Measurements from ENCODE around the gene PARD3.

Gene PARD3

GRCh38 chr10:34351161-34351560, 463.9 kb downstream of the PARD3 start:
- CTCF ChIA-PET, result interaction anchor here (0.7 kb wide), 1 partner anchor 9 kb away, joined by 3 read pairs; no protein-coding TSS in a partner anchor
- no peak for DNase-seq (ENCODE audit: extremely low spot score)
- POLR2A ChIA-PET, result no interaction called here
- no peak for TF ChIP-seq CTCF (IDR thresholded peaks at IDR 0.05; ENCODE audit: control extremely low read depth, extremely low read depth, low read depth, missing control alignments)

GRCh38 chr10:34348917-34349485, 466.1 kb downstream of the PARD3 start:
- POLR2A ChIA-PET, result no interaction called here
- no peak for TF ChIP-seq CTCF (IDR thresholded peaks at IDR 0.05; ENCODE audit: control extremely low read depth, extremely low read depth, low read depth, missing control alignments)
- CTCF ChIA-PET, result no interaction called here
- no peak for DNase-seq (ENCODE audit: extremely low spot score)

DNA sequence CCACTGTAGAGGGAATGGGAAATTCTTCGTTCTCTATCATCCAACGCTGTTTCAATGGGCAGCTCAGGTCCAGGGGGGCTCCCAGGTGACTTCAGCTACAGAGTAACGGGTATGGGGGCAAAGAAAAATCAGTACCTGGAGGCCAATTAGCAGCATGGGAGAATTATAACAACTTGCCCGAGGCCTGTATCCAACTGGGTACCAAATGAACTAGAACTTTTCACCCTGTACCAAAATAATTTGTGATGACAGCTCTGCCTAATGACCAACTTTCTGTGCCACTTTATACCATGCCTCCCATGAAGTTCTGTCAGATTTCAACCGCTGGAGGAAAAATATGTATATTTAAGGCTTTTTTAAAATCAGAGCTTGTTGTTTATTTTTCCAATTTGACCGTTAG, 467.1 kb downstream of the PARD3 start:
- DNase-seq (ENCODE audit: extremely low spot score), result no peak
- ChIA-PET CTCF (interaction anchor here (1.2 kb wide), 2 partner anchors 13 to 35 kb away, joined by 3 read pairs; no protein-coding TSS in a partner anchor), POLR2A (no interaction called here)
- no peak for TF ChIP-seq CTCF (IDR thresholded peaks at IDR 0.05; ENCODE audit: control extremely low read depth, extremely low read depth, low read depth, missing control alignments)

- CTCF ChIA-PET, result interaction anchor here (0.9 to 1.2 kb wide), 3 partner anchors 9 to 36 kb away, joined by 3 read pairs; no protein-coding TSS in a partner anchor
- no peak for TF ChIP-seq CTCF (IDR thresholded peaks at IDR 0.05; ENCODE audit: control extremely low read depth, extremely low read depth, low read depth, missing control alignments)
- POLR2A ChIA-PET, result no interaction called here
- DNase-seq (ENCODE audit: extremely low spot score), result no peak
These were observed 468.0 kb downstream of the PARD3 start for GRCh38 chr10:34347131-34347530.

- TF ChIP-seq CTCF (IDR thresholded peaks at IDR 0.05; ENCODE audit: control extremely low read depth, extremely low read depth, low read depth, missing control alignments), result no peak
- CTCF ChIA-PET, result interaction anchor here (0.9 kb wide), 1 partner anchor 8 kb away, joined by 3 read pairs; no protein-coding TSS in a partner anchor
- DNase-seq (ENCODE audit: extremely low spot score), result no peak
- POLR2A ChIA-PET, result no interaction called here
These were observed 468.5 kb downstream of the PARD3 start for GRCh38 chr10:34346516-34347100.

DNA sequence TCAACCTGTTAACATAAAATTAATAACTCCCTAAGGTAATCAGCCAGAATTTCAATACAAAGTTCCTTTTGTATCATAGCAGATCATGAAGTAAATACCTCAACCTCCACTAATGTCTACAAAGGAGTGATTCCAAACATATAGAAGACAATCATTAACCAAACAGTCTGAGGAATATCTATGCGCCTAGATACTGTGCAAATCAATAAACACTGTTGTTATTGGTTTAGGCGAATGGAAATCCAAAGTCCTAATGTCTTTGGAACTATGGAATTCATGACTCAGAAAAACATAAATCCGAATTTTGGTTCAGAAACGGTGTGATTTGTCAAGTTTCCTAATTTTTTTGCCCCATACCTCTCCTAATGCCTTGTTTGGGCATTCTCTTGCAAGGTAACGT, 469.7 kb downstream of the PARD3 start:
- no peak for TF ChIP-seq CTCF (IDR thresholded peaks at IDR 0.05; ENCODE audit: control extremely low read depth, extremely low read depth, low read depth, missing control alignments)
- ChIA-PET POLR2A (no interaction called here), CTCF (no interaction called here)
- no peak for DNase-seq (ENCODE audit: extremely low spot score)

Measured in GM10248 (cell line).